ENCODE measurements around the gene ILF3.

The ILF3 gene
- total RNA-seq = 811 reads per million, percentile 99 among the genes with 10 or more reads in this experiment

DNA sequence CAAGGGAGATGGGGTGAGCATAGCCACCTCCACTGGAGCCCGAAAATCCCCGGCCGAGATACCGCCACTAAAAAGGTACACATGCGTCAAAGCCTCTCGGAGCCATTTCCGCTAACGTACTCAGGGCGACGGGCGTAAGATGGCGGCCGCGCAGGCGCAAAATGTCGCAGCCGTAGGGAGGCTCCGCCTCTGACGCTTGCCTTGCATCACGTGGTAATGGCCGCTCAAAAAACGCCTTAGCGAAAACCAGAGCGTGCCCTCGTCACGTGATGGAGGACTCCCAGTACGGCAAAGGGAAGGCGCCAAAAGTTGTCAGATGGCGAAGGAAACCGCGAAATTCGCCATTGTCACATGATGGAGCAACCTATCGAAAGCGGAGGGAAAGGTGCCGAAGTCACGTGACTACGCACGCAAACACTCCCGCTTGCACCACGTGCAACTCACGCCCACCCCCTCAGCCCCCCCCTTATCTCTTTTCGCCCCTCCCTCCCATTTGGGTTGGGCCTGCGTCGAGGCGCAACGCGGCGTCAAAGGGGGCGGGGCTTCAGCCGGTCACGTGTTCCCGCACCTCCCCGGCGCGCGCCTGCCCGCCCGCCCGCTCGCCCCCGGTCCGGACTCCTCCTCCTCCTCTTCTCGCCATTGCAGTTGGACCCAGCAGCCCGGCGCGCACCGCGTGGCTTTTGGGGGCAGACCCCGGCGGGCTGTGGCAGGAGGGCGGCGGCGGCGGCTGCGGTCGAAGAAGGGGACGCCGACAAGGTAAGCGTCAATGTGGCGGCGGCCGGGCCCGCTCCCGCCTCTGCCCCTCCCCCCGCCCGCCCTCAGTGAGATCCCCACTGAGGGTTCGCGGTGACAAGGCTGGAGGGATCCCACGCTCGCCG lies at the start of gene ILF3:
Gene ILF3, plus strand, starts transcription at position 615 of the 878 bp plus-strand sequence. CDS start 16,260 bp downstream, outside the sequence.
- peak; percentile 100 for DNase-seq

DNA sequence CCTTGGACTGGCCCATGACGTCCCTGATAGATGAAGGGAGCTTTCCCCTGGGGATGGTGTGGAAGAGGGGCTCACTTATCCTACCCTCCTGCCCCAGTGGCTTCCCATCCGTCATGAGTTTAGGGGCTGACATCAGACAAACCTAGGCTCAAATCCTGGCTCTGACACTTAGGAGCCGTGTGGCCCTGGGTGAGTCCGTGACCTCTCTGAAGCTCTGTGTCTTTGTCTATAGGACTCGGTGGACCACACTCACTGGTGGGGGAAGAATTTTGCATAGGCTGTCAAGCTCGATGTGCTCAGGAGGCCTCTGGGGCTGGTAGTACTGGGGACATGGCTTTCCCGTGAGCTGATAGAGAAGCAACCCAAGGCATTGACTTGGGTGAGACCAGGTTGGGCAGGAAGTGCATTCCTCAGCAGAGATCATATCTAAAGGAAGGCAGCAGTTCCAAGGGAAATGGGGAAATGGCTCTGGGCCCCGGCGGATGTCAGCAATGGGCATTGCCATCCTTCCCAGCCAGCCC lies 49.6 kb upstream of the ILF3 start:
- peak; percentile 6 for DNase-seq

- DNase-seq = no peak
These were observed 42.2 kb upstream of the ILF3 start for GRCh38 chr19:10611907-10612306.

- DNase-seq = no peak
These were observed 41.5 kb upstream of the ILF3 start for GRCh38 chr19:10612499-10613119.

DNA sequence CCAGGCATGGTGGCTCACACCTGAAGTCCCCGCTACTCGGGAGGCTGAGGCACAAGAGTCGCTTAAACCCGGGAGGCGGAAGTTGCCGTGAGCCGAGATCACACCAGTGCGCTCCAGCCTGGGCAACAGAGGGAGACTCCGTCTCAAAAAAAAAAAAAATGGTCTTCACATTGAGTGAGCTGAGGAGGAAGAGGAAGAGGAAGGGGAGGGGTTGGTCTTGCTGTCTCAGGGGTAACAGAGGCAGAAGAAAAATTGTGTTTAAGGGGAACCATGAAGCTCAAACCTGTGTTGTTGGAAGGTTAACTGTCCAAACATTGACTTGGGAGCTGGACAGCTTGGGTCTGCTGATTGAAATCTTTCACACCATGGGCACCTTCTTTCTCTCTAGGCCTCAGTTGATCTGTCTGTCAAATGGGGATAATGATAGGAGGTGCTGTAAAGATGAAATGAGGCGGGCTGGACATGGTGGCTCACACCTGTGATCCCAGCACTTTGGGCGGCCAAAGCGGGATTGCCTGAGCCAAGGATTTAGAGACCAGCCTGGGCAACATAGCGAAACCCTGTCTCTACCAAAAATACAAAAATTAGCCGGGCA lies 38.6 kb upstream of the ILF3 start:
- no peak for DNase-seq

GRCh38 chr19:10617409-10618121 lies 36.6 kb upstream of the ILF3 start:
- no peak for DNase-seq

GRCh38 chr19:10618846-10619245 lies 35.3 kb upstream of the ILF3 start:
- no peak for DNase-seq

GRCh38 chr19:10620786-10621185 lies 33.4 kb upstream of the ILF3 start:
- DNase-seq = no peak

- no peak for DNase-seq
These were observed 32.2 kb upstream of the ILF3 start for GRCh38 chr19:10621966-10622365.

DNA sequence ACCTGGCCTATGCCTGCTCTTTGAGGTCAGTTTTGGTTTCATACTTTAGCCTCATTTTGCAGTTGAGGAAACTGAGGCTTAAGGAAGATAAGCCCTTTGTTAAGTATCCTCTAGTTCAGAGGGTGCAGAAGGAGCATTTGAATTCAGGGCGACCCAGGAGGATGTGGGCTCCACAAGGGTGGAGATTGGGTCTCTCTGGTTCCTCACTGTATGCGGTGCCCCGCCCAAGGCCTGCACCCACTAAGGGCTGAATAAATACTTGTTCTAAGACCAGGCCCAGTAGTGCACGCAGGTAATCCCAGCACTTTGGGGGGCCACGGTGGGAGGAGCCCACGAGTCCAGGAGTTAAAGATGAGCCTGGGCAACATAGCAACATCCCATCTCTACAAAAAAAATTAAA lies 29.6 kb upstream of the ILF3 start:
- DNase-seq = no peak

DNA sequence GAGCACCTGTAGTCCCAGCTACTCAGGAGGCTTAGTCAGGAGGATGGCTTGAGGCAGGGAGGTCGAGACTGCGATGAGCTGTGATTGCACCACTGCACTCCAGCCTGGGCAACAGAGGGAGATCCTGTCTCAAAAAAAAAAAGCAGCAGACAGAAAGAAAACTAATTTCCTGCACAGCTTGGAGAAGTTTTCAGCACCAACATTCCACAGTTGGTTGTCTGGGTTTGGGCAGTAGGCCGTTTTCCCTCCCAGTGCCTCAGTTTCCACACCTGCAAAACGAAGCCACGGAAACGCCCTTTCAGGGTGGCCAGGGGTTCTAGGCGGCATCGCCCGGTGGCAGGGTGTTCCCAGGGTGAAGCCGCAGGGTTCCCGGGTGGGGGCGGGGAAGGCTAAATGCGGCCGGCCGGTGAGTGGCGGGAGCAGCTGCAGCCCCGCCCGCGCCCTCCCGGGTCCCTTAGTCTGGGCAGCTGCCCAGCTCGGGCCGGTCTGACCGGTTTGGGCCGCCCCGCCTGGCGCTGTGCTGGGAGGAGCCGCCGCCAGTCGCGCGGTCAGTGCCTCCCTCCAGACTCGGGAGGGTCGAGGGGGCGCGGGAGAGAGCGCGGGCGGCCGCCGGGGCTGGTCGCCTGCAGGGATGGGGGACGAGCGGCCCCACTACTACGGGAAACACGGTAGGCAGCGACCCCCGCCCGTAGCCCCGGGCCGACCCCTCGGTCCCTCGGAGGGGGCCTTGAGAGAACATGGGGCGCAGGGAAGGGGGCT lies 29.0 kb upstream of the ILF3 start, which contains the start of gene SLC44A2:
Gene SLC44A2, plus strand, starts transcription at position 551 of the 759 bp plus-strand sequence. Its CDS starts 81 bp downstream, at position 632.
- no peak for DNase-seq

- no peak for DNase-seq
These were observed 28.4 kb upstream of the ILF3 start for GRCh38 chr19:10625762-10626138.

DNA sequence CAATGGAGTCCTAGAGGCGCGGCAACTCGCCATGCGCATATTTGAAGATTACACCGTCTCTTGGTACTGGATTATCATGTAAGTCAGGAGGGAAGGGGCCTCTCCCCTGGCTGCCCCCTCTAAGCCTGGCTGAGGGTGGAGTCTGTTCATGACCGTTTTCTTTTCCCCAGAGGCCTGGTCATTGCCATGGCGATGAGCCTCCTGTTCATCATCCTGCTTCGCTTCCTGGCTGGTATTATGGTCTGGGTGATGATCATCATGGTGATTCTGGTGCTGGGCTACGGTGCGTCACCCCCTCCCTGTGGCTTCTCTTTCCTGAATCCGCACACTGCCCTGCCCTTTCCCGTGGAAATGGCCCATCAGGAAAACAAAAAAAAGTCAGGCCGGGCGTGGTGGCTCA lies 22.3 kb upstream of the ILF3 start:
- DNase-seq = no peak

DNA sequence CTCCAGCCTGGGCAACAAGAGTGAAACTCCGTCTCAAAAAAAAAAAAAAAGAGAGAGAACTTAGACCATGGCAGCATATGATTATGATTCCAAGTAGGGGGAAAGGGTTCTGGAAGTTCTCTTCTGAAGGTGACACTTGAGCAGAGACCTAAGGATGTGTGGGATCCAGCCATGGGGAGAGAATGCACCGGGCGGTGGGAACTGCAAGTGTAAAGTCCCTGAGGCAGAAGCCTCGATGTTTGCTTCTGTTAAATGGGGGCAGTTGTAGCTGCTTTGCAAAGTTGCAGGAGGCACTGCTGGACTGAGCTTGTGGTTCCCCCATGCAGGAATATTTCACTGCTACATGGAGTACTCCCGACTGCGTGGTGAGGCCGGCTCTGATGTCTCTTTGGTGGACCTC lies 19.7 kb upstream of the ILF3 start:
- DNase-seq = no peak

- no peak for DNase-seq
These were observed 19.2 kb upstream of the ILF3 start for GRCh38 chr19:10634963-10635362.

- DNase-seq = no peak
These were observed 17.7 kb upstream of the ILF3 start for GRCh38 chr19:10636304-10636972.

DNA sequence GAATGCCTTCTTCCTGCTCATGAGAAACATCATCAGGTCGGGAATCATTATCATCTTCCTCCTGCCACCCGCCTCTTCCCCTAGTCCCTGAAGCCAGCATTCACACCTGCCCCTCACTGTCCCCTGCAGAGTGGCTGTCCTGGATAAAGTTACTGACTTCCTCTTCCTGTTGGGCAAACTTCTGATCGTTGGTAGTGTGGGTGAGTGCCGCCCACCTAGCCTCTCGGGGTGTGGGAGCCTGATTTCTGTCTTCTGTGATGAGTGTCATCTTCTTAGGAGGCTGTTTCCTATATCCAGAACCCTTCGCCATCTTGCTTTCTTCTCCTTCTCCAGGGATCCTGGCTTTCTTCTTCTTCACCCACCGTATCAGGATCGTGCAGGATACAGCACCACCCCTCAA lies 16.3 kb upstream of the ILF3 start:
- DNase-seq = no peak

DNA sequence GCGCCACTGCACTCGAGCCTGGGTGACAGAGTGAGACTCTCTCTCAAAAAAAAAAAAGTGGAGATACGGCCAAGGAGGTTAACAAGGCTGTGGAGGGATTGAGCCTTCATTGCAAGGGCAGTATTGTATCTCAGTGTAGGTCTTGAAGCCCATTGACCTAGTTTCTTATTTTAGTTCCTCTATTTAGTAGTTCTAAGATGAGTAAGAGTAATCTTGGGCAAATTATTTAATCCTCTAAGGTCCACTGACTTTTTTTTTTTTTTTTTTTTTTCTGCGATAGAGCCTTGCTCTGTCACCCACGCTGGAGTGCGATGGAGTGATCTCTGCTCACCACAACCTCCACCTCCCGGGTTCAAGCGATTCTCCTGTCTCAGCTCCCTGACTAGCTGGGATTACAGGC lies 14.3 kb upstream of the ILF3 start:
- no peak for DNase-seq

GRCh38 chr19:10640361-10640760 lies 13.8 kb upstream of the ILF3 start:
- DNase-seq = no peak

DNA sequence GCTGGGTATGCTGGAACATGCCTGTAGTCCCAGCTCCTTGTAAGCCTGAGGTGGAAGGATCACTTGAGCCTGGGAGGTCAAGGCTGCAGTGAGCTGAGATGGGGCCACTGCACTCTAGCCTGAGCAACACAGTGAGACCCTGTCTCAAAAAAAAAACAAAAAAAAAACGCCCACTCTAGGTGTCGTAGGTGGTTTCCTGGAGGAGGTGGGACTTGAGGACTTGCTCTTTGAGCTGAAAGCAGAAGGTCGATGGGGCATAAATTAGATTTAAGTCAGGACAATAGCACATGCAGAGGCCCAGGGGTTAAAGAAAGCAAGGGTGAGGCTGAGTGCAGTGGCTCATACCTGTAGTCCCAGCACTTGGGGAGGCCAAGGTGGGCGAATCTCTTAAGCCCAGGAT lies 12.9 kb upstream of the ILF3 start:
- DNase-seq = no peak

DNA sequence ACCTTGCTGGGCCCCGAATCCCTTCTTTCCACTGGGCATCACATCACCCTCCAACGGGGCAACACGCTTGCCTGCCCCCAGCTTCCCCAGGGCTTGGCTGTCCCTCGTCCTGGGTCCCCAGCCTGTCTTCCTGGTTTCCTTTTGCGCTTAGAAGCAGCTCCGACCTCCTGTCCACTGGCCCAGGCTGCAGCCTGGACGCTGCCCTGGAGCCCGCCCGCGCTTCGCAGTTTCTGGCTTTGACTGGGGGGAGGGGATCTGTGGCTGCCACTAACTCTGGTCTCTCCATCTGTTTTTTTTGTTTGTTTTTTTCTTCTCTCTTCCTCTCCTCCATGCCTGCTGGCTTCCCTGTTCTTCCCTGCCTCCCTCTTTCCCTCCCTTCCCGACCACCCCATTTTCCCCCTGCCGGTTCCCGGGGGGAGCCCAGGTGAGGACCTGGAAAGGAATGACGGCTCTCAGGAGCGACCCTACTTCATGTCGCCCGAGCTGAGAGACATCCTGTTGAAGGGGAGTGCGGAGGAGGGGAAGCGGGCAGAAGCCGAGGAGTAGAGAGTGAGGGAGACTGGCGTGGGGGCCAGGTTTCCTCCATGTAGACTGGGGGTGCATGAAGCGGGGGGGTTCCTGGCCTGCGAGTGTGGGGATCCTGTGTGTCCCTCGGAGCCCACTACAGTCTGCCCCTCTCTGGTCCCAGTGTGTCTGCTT lies 11.5 kb upstream of the ILF3 start:
- no peak for DNase-seq
